ENCODE results near the gene UROD.
A peak's percentile ranks its signal among the peaks of the same experiment; 100 is the strongest.
"Not testable (repeated sequence)": the region's sequence is repeated elsewhere in the genome, so short reads cannot be mapped to it uniquely, and the experiment has no call there.

Gene UROD

GRCh38 chr1:45011837-45012638 lies at the start of gene UROD:
UROD (plus strand) TSS chr1:45012254; CDS start chr1:45012266, 12 bp downstream.
- peak; percentile 85 to 95 for DNase-seq

- peak; percentile 70 to 91 for DNase-seq
Measured at GRCh38 chr1:44962729-44963128, 49.3 kb upstream of the UROD start.

GRCh38 chr1:44964396-44964795 lies 47.7 kb upstream of the UROD start:
- DNase-seq, result no peak

- DNase-seq, result no peak
Measured at GRCh38 chr1:44970317-44970716, 41.7 kb upstream of the UROD start.

- DNase-seq, result no peak
Measured at GRCh38 chr1:44973645-44974044, 38.4 kb upstream of the UROD start.

GRCh38 chr1:44976252-44976651 lies 35.8 kb upstream of the UROD start:
- DNase-seq, result no peak

GRCh38 chr1:44977372-44977771 lies 34.7 kb upstream of the UROD start:
- DNase-seq, result not testable (repeated sequence)

- peak; percentile 46 to 63 for DNase-seq
Measured at GRCh38 chr1:44985747-44986359, 26.2 kb upstream of the UROD start.

GRCh38 chr1:44988531-44989156 lies 23.4 kb upstream of the UROD start:
- DNase-seq, result no peak

- no peak for DNase-seq
Measured at GRCh38 chr1:44994309-44994898, 17.6 kb upstream of the UROD start.

- no peak for DNase-seq
Measured at GRCh38 chr1:44995467-44996238, 16.4 kb upstream of the UROD start.

- peak; percentile 11 to 66 for DNase-seq
Measured at GRCh38 chr1:44999232-44999631, 12.8 kb upstream of the UROD start.

GRCh38 chr1:45001011-45001481 lies 11.0 kb upstream of the UROD start:
- no peak for DNase-seq

- DNase-seq, result not testable (repeated sequence)
Measured at GRCh38 chr1:45001576-45001975, 10.5 kb upstream of the UROD start.

GRCh38 chr1:45002650-45003645 lies 9.1 kb upstream of the UROD start:
- no peak for DNase-seq

GRCh38 chr1:45003741-45004140 lies 8.3 kb upstream of the UROD start:
- DNase-seq, result no peak

- no peak for DNase-seq
Measured at GRCh38 chr1:45004281-45004920, 7.7 kb upstream of the UROD start.

- DNase-seq, result no peak
Measured at GRCh38 chr1:45005761-45006160, 6.3 kb upstream of the UROD start.

GRCh38 chr1:45007311-45007710 lies 4.7 kb upstream of the UROD start:
- DNase-seq, result no peak

- no peak for DNase-seq
Measured at GRCh38 chr1:45008076-45008475, 4.0 kb upstream of the UROD start.

- no peak for DNase-seq
Measured at GRCh38 chr1:45008516-45008915, 3.5 kb upstream of the UROD start.
